ENCODE results near the gene EIF5B. TPM values are rescaled to one million over a fixed set of nuclear protein-coding genes. Genes with fewer than 3 reads are reported as not detected.

EIF5B gene
- total and polyA plus RNA-seq, 2 donors = 28.9 to 30.5 TPM

DNA sequence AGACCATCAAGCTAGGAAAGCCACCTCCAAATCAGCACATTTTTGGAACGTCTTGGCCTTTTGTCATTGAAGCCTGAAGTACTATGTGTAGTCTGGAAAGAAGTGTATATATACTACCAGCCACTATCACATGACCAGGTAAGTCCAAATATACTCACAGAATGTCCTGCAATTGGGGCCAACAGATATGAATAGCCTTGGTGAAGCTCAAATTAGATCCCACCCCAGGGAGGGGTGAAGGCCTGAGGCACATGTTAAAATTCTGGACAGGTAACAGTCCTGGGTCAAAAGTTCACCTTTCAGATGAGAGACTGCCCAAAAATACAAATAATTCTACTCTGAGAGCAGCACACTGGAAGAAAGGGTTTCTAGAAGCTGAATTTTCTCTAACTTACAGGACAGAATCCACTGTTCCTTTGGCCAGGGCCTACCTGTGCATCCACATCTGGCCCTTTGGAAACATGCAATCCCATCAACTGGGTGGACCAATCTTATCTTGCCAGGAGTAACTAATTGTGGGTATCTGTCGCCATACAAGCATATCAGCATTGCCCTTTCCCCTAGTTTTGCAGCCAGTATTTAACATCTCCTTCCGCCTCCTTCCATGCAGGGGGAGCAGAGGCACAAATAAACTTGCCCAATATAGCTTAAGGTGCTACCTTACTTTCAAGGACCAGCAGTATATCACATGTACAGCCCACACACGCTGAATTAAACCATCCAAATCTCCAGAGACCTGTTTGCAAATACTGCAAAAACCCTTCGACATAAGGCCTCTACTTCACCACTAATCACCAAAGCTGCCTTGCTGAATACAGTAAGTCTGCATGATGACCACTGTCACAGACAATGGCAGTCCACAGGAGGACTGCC, 67.8 kb downstream of the EIF5B start:
- no peak for DNase-seq (ENCODE audit: extremely low spot score)
- no peak overlapping the region for H3K27ac ChIP-seq (ENCODE audit: low read depth)
- H3K36me3 ChIP-seq (ENCODE audit: insufficient read depth) = peaks cover 2% of the 10 kb centered on the region
- WGBS = 74% methylated on average over 5 of the region's 5 CpGs
- H3K4me3 ChIP-seq (ENCODE audit: low read depth, low read length) = no peak overlapping the region
- no peaks in the 10 kb centered on the region for H3K4me1 ChIP-seq (ENCODE audit: insufficient read depth)

DNA sequence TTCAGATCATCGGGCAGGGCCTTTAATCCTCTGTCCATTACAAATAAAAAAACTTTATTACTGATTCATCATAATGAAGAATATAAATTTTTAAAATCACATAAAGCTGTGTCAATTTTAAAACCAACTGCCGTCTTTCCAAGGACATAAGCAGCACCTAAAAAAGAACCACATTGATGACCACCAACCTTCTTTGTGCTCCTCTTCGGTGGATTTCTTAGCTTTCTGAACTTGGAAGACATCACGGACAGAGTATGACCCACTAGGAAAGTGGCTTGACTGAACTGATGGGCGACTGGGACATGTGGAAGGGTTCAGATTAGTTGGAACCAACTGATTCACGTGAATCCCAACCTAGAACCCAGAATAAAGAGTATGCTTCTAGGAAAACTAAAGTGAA, 68.9 kb downstream of the EIF5B start:
- no peak overlapping the region for H3K27ac ChIP-seq (ENCODE audit: low read depth)
- H3K4me3 ChIP-seq (ENCODE audit: low read depth, low read length) = no peak overlapping the region
- H3K4me1 ChIP-seq (ENCODE audit: insufficient read depth) = no peaks in the 10 kb centered on the region
- H3K36me3 ChIP-seq (ENCODE audit: insufficient read depth) = peaks cover 2% of the 10 kb centered on the region
- 93% methylated on average over 6 of the region's 6 CpGs for WGBS
- no peak for DNase-seq (ENCODE audit: extremely low spot score)

DNA sequence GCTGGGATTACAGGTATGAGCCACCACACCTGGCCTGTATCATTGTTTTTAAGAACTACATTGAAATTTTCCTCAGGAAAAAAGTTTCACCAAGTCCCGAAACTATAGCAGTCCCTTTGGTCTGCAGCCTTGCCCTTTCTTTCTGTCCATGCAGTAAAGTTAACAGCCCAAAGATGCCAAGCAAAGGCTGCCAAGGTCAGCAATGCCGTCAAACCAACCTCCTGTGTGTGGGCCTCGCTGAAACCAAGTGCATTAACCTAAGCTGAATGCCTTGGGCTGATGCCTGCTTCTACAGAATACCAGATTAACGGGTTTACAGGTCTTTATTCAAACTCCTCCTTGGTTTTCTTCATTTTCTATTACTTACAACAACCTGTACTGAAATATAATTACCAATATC, 73.1 kb downstream of the EIF5B start:
- H3K4me3 ChIP-seq (ENCODE audit: low read depth, low read length) = no peak overlapping the region
- H3K36me3 ChIP-seq (ENCODE audit: insufficient read depth) = peaks cover 3% of the 10 kb centered on the region
- 95% methylated on average over 4 of the region's 4 CpGs for WGBS
- H3K4me1 ChIP-seq (ENCODE audit: insufficient read depth) = no peaks in the 10 kb centered on the region
- no peak overlapping the region for H3K27ac ChIP-seq (ENCODE audit: low read depth)
- DNase-seq (ENCODE audit: extremely low spot score) = no peak

DNA sequence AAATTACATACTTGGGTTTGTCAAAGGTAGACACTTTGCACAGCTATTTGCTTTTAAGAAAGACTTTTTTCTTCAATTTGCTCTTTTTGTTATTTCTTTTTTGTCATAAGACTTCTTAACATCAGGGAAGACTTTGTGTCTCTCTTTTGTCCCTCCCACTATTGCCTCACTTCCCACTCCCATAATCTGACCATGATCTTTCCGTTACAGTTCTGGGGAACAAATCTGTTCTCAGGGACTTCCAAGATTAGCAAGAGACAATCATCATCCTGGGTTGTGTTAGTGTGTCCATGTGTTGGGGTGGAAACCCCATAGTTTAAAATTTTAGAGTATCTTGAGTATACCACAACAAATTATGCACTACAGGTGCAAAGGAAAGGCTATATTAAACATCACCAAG, 77.4 kb downstream of the EIF5B start:
- H3K36me3 ChIP-seq (ENCODE audit: insufficient read depth) = peaks cover 7% of the 10 kb centered on the region
- no peak overlapping the region for H3K4me3 ChIP-seq (ENCODE audit: low read depth, low read length)
- 86% methylated on average over 1 of the region's 1 CpG for WGBS
- H3K27ac ChIP-seq (ENCODE audit: low read depth) = no peak overlapping the region
- no peak for DNase-seq (ENCODE audit: extremely low spot score)
- H3K4me1 ChIP-seq (ENCODE audit: insufficient read depth) = no peaks in the 10 kb centered on the region

- Histone ChIP-seq H3K4me1 (ENCODE audit: insufficient read depth) (no peaks in the 10 kb centered on the region), H3K36me3 (ENCODE audit: insufficient read depth) (peaks cover 4% of the 10 kb centered on the region), H3K27ac (ENCODE audit: low read depth) (no peak overlapping the region), H3K4me3 (ENCODE audit: low read depth, low read length) (no peak overlapping the region)
- 93% methylated on average over 3 of the region's 3 CpGs for WGBS
- DNase-seq (ENCODE audit: extremely low spot score) = no peak
These were observed 80.2 kb downstream of the EIF5B start for GRCh38 chr2:99417396-99417795.

DNA sequence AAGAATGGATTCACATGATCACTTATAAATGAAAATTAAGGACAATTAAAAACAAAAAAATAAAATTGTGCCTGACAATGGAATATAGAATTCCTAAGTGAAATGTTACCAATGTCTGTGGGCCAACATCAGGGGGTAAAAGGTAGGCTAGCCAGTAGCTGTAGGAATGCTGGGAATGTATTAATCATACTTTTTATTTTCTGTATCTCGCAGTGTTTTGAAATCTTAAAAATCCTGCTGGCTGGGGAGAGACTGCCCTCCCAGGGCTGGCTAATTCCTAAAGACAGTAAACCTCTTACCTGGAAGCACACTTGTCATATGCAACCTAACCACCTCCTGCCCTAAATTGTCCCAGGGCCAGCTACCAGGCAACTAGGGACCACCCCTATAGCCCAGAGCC, 82.8 kb downstream of the EIF5B start:
- 48% methylated on average over 1 of the region's 1 CpG for WGBS
- no peak overlapping the region for H3K4me3 ChIP-seq (ENCODE audit: low read depth, low read length)
- no peaks in the 10 kb centered on the region for H3K4me1 ChIP-seq (ENCODE audit: insufficient read depth)
- peaks cover 4% of the 10 kb centered on the region for H3K36me3 ChIP-seq (ENCODE audit: insufficient read depth)
- DNase-seq (ENCODE audit: extremely low spot score) = no peak
- H3K27ac ChIP-seq (ENCODE audit: low read depth) = no peak overlapping the region

DNA sequence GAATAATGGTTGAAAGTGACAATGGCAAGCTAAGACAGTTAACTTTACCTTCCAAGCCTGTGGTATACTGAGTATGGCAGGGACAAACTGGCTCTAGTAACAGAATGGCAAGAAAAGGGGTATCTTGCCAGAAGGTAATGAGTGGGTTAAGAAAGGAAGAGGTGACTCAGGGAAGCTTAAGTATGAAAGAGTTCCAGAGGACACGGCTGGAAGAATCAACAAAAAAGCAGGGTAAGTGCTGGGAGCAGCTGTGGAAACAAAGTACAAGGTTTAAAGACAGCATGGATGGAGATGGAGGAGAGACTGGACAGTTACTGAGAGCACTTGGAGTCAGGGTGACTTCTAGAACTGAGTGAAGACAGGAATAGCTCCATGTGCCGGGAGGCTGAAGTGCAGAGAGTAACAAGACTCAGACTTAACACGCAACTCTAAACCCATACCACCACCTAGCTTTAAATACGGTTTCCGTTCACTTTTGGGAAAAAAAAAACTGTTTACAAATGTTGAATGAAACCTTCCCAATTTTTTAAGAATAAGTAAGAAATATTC, 83.6 kb downstream of the EIF5B start:
- no peak for DNase-seq (ENCODE audit: extremely low spot score)
- Histone ChIP-seq H3K4me1 (ENCODE audit: insufficient read depth) (no peaks in the 10 kb centered on the region), H3K4me3 (ENCODE audit: low read depth, low read length) (no peak overlapping the region), H3K36me3 (ENCODE audit: insufficient read depth) (peaks cover 4% of the 10 kb centered on the region), H3K27ac (ENCODE audit: low read depth) (no peak overlapping the region)
- WGBS = 60% methylated on average over 5 of the region's 5 CpGs

DNA sequence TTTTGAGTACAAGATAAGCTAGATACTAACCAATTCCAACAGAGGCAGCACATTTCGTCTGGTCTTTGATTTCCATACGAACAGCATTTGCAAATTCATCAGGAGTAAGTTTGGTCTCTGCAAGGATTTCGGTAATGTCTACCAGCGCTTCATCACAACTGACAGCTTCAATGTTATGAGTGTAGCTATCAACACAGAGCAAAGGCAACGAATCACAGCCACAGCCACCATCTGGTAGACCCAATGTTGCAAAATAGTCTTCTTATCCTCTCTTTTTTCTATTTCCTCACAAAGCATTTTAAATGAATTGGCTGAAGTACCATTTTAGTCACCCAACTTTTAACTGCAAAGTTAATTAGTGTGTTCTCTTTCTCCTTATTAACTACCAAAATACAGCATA, 84.3 kb downstream of the EIF5B start:
- no peak for DNase-seq (ENCODE audit: extremely low spot score)
- 78% methylated on average over 5 of the region's 5 CpGs for WGBS
- H3K27ac ChIP-seq (ENCODE audit: low read depth) = no peak overlapping the region
- H3K36me3 ChIP-seq (ENCODE audit: insufficient read depth) = peaks cover 2% of the 10 kb centered on the region
- H3K4me1 ChIP-seq (ENCODE audit: insufficient read depth) = no peaks in the 10 kb centered on the region
- no peak overlapping the region for H3K4me3 ChIP-seq (ENCODE audit: low read depth, low read length)

DNA sequence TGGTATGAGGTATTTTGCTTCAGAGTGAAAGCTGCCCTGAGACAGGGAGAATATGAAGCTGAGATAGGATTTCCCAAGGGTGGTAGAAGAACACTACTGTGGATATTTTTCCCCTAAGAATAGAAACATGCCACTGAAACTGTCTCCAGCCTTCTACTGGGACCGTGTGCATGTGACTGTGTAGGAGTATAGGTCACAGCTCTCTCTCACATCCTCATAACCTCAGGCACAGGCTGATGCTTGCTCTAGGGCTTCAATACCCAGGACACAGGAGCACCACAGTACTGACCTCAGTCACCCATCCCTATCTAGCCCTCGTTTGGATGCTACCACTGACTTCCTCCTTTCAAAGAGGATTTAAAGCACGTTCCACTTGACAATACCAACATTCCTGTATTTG, 85.4 kb downstream of the EIF5B start:
- no peaks in the 10 kb centered on the region for H3K36me3 ChIP-seq (ENCODE audit: insufficient read depth)
- no peaks in the 10 kb centered on the region for H3K4me1 ChIP-seq (ENCODE audit: insufficient read depth)
- no peak overlapping the region for H3K27ac ChIP-seq (ENCODE audit: low read depth)
- no peak overlapping the region for H3K4me3 ChIP-seq (ENCODE audit: low read depth, low read length)
- DNase-seq (ENCODE audit: extremely low spot score) = no peak
- WGBS = 62% methylated on average over 3 of the region's 3 CpGs

GRCh38 chr2:99424371-99424770, 87.2 kb downstream of the EIF5B start:
- Histone ChIP-seq H3K36me3 (ENCODE audit: insufficient read depth) (peaks cover 3% of the 10 kb centered on the region), H3K27ac (ENCODE audit: low read depth) (no peak overlapping the region), H3K4me1 (ENCODE audit: insufficient read depth) (no peaks in the 10 kb centered on the region), H3K4me3 (ENCODE audit: low read depth, low read length) (no peak overlapping the region)
- no peak for DNase-seq (ENCODE audit: extremely low spot score)

DNA sequence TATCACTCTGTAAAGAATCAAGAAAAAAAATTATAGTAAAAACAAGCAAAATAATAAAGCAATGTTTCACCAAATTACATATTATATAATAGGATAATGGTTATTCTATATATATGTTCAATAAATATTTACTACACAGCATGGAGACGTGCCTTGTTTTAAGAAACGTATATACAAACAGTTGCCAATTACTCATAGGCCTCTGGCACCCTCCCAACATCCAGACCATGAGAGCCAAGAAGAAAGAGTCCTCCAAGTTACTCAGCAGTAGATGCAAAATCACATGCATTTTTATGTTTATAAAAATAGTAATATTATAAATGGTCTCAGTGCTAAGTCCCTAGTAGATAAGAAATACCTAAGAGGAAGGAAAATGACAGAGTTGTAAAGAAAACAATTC, 87.8 kb downstream of the EIF5B start:
- Histone ChIP-seq H3K27ac (ENCODE audit: low read depth) (no peak overlapping the region), H3K4me3 (ENCODE audit: low read depth, low read length) (no peak overlapping the region), H3K4me1 (ENCODE audit: insufficient read depth) (no peaks in the 10 kb centered on the region), H3K36me3 (ENCODE audit: insufficient read depth) (peaks cover 3% of the 10 kb centered on the region)
- no peak for DNase-seq (ENCODE audit: extremely low spot score)
- WGBS = 20% methylated on average over 2 of the region's 2 CpGs

- Histone ChIP-seq H3K27ac (ENCODE audit: low read depth) (no peak overlapping the region), H3K4me3 (ENCODE audit: low read depth, low read length) (no peak overlapping the region), H3K4me1 (ENCODE audit: insufficient read depth) (no peaks in the 10 kb centered on the region), H3K36me3 (ENCODE audit: insufficient read depth) (peaks cover 3% of the 10 kb centered on the region)
- WGBS = 45% methylated on average over 4 of the region's 4 CpGs
- no peak for DNase-seq (ENCODE audit: extremely low spot score)
These were observed 93.6 kb downstream of the EIF5B start for GRCh38 chr2:99430614-99431291.

- peaks cover 3% of the 10 kb centered on the region for H3K36me3 ChIP-seq (ENCODE audit: insufficient read depth)
- DNase-seq (ENCODE audit: extremely low spot score) = no peak
- H3K4me1 ChIP-seq (ENCODE audit: insufficient read depth) = no peaks in the 10 kb centered on the region
- H3K4me3 ChIP-seq (ENCODE audit: low read depth, low read length) = no peak overlapping the region
- WGBS = 79% methylated on average over 12 of the region's 12 CpGs
- H3K27ac ChIP-seq (ENCODE audit: low read depth) = no peak overlapping the region
These were observed 94.5 kb downstream of the EIF5B start for GRCh38 chr2:99431587-99432275.
